Kidney (tissue), 14 donors: ENCODE data around the gene RAB3IL1. TPM values are rescaled to one million over a fixed set of nuclear protein-coding genes. Genes with fewer than 3 reads are reported as not detected.

Experiments
- DNase-seq, 5 donors: peaks; one replicate each; pipeline ENCODE4 v3.0.0-alpha.2; 2013 to 2020
- FAIRE-seq: peaks from 2 replicates; lab custom pipeline; 2012; peaks lifted over from hg19 to GRCh38; lab: Jason Lieb, UNC
- H3K27ac ChIP-seq, 2 donors: one replicate each; pipeline ENCODE4 v1.7.0; 2013; ENCODE audit warnings: low read depth in 2 of 2, low read length in 2 of 2, inconsistent platforms in 1 of 2
- H3K27me3 ChIP-seq: one replicate; pipeline ENCODE4 v1.7.1; 2013; ENCODE audit warnings: low read length, inconsistent platforms; ENCODE audit not compliant: control insufficient read depth, insufficient read depth
- H3K36me3 ChIP-seq, 3 donors: one replicate each; pipeline versions ENCODE4 v1.7.0 to v1.7.1; 2013; ENCODE audit warnings: low read length in 3 of 3, control low read depth in 1 of 3, inconsistent platforms in 1 of 3; ENCODE audit not compliant: insufficient read depth in 3 of 3, control insufficient read depth in 2 of 3
- H3K4me1 ChIP-seq, 3 donors: one replicate each; pipeline versions ENCODE4 v1.7.0 to v1.7.1; 2013; ENCODE audit warnings: low read length in 3 of 3, inconsistent platforms in 1 of 3, low read depth in 1 of 3; ENCODE audit not compliant: control insufficient read depth in 2 of 3, insufficient read depth in 2 of 3
- H3K4me3 ChIP-seq, 3 donors: one replicate each; pipeline versions ENCODE4 v1.7.0 to v1.8.1; 2013; ENCODE audit warnings: low read length in 3 of 3, control low read depth in 1 of 3, inconsistent platforms in 1 of 3
- H3K9ac ChIP-seq, 3 donors: one replicate each; pipeline versions ENCODE4 v1.7.0 to v1.7.1; 2013; ENCODE audit warnings: low read length in 3 of 3, control low read depth in 1 of 3, inconsistent platforms in 1 of 3
- H3K9me3 ChIP-seq, 3 donors: one replicate each; pipeline versions ENCODE4 v1.7.0 to v1.7.1; 2013; ENCODE audit warnings: low read length in 3 of 3, control low read depth in 1 of 3, inconsistent platforms in 1 of 3; ENCODE audit not compliant: control insufficient read depth in 2 of 3, insufficient read depth in 1 of 3
- CTCF ChIP-seq: IDR thresholded peaks from 3 replicates; pipeline ENCODE4 v1.5.1; 2012; ENCODE audit warnings: mild to moderate bottlenecking, moderate library complexity, borderline replicate concordance; ENCODE audit not compliant: insufficient read depth; ENCODE audit errors: extremely low read depth
- intact Hi-C: fragments of 100-400 bp; cut with DNase I; formaldehyde crosslinking; loops from one replicate; pipeline ENCODE4 v1.11.1; 2022
- polyA plus RNA-seq: library from polyadenylated mRNA; stranded (reverse); fragments of 350-450 nt; fragmentation: Illumina TruSeq; extraction: RNeasy Lipid Tissue Mini Kit (QIAGEN cat#74804); gene quantifications from one replicate; pipeline ENCODE4 v1.2.3, GENCODE V29; 2014; ENCODE audit warnings: low read depth, low replicate concordance; ENCODE audit not compliant: insufficient read depth
- total RNA-seq: library from RNA; stranded (reverse); fragmentation: NEBNext Ultra II Directional; extraction: Animal tissue kit (Norgen Biotek cat#: 25700); gene quantifications from one replicate; pipeline ENCODE4 v1.2.1, GENCODE V29; 2021
- donor health status: control.
- donor health status: control.
- donor health status: control.
- donor health status: control.
- donor health status: control.
- donor health status: DM: yes; HTN: yes; CAD: no.
- donor health status: Normal renal cell carcinoma (clear cell type).

Gene RAB3IL1
- total and polyA plus RNA-seq, 2 donors from 2014 or later = 14.6 to 27.8 TPM

GRCh38 chr11:61928606-61929005, 11.2 kb upstream of the RAB3IL1 start:
- Histone ChIP-seq H3K27ac (no peak overlapping the region), H3K4me3 (no peak overlapping the region), H3K9ac (no peak overlapping the region), H3K4me1 (peaks cover 0 to 7% (median 5%) of the 10 kb centered on the region in 3 donors), H3K36me3 (no peaks in the 10 kb centered on the region), H3K9me3 (no peaks in the 10 kb centered on the region), H3K27me3 (no peaks in the 10 kb centered on the region)
- no peak for DNase-seq
- FAIRE-seq = no peak
- no peak for TF ChIP-seq CTCF
- intact Hi-C loops = no loop called here

GRCh38 chr11:61927501-61927900, 10.1 kb upstream of the RAB3IL1 start:
- H3K4me1 ChIP-seq = peaks cover 6 to 16% (median 15%) of the 10 kb centered on the region in 3 donors
- H3K27me3 ChIP-seq = no peaks in the 10 kb centered on the region
- intact Hi-C loops = no loop called here
- DNase-seq = no peak
- H3K4me3 ChIP-seq = no peak overlapping the region
- no peak overlapping the region for H3K9ac ChIP-seq
- H3K36me3 ChIP-seq = no peaks in the 10 kb centered on the region
- FAIRE-seq = no peak
- no peak overlapping the region for H3K27ac ChIP-seq
- no peak for TF ChIP-seq CTCF
- no peaks in the 10 kb centered on the region for H3K9me3 ChIP-seq

- no peaks in the 10 kb centered on the region for H3K27me3 ChIP-seq
- H3K27ac ChIP-seq = no peak overlapping the region
- peaks cover 6 to 16% (median 15%) of the 10 kb centered on the region in 3 donors for H3K4me1 ChIP-seq
- no peaks in the 10 kb centered on the region for H3K36me3 ChIP-seq
- TF ChIP-seq CTCF = no peak
- intact Hi-C loops = no loop called here
- no peak for FAIRE-seq
- H3K9ac ChIP-seq = no peak overlapping the region
- H3K4me3 ChIP-seq = no peak overlapping the region
- DNase-seq = no peak
- no peaks in the 10 kb centered on the region for H3K9me3 ChIP-seq
Measured at GRCh38 chr11:61926235-61926634, 8.9 kb upstream of the RAB3IL1 start.

DNA sequence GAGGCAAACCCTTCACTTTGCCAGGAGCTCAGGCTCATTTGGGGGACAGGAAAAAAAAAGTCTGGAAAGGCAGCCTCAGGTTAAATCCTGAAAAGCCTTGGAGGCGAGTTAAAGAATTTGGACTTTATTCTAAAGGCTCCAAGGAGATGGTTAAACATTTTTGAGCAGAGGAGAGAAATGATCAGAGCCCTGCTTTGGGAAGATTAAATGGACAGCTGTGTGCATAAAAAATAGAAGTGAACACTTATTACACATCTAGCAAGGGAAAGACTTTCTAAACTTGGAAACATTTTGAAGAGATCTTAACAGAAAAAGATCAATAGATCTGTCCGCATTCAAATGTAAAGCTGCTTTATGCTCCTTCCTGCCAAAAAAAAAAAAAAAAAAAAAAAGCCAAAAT, 8.4 kb upstream of the RAB3IL1 start:
- DNase-seq (no peak), FAIRE-seq (no peak)
- H3K9ac ChIP-seq = no peak overlapping the region
- peaks cover 6 to 16% (median 15%) of the 10 kb centered on the region in 3 donors for H3K4me1 ChIP-seq
- no peaks in the 10 kb centered on the region for H3K36me3 ChIP-seq
- no peaks in the 10 kb centered on the region for H3K27me3 ChIP-seq
- intact Hi-C loops = no loop called here
- no peak for TF ChIP-seq CTCF
- H3K9me3 ChIP-seq = no peaks in the 10 kb centered on the region
- no peak overlapping the region for H3K27ac ChIP-seq
- H3K4me3 ChIP-seq = no peak overlapping the region
